Fibroblast of pulmonary artery (primary cell): ENCODE data around the gene ZMYND11.

Experiments used
- DNase-seq: peaks from one replicate; pipeline ENCODE4 v3.0.0-alpha.2; 2010; ENCODE audit warnings: low read depth
- H3K4me3 ChIP-seq: replicated peaks from 2 replicates; pipeline ENCODE4 v1.5.1; 2011; ENCODE audit warnings: low read depth, mild to moderate bottlenecking, control low read depth, low read length, moderate library complexity
- TF ChIP-seq, protein P1 (sequence below): IDR thresholded peaks from 2 replicates; pipeline ENCODE4 v1.5.1; 2011; ENCODE audit warnings: mild to moderate bottlenecking, control low read depth, low read length, inconsistent platforms; ENCODE audit errors: missing control alignments

The ZMYND11 gene

DNA sequence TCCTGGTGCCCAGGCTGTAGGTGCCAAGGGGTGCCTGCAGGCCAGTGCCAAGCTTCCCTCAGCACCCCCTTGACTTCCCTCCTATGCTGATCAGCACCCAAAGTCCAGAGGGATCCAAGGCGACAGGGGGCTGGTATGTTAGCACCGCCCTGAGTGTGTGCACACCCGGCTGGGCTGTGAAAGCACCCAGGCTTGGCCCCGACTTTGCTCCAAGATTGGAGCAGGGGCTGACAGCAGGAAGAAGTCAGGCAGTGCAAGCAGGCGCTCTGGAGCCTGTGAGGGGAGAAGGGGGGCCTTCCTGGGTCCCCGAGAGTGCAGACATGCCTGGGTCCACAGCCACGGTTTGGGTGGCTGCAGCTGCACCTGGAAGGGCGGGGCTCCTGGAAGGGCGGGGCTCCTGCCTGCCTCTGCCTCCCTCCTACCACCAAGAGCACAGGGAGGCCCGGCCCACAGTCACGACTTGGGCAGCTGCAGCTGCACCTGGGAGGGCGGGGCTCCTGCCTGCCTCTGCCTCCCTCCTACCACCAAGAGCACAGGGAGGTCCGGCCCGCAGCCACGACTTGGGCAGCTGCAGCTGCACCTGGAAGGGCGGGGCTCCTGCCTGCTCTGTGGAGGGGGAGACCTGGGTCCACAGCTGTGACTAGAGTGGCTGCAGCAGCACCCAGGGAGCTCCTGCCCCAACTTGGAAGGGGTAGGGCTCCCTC, 30.2 kb upstream of the ZMYND11 start:
- H3K4me3 ChIP-seq = no peak overlapping the region
- DNase-seq = no peak
- TF ChIP-seq, protein P1, sequence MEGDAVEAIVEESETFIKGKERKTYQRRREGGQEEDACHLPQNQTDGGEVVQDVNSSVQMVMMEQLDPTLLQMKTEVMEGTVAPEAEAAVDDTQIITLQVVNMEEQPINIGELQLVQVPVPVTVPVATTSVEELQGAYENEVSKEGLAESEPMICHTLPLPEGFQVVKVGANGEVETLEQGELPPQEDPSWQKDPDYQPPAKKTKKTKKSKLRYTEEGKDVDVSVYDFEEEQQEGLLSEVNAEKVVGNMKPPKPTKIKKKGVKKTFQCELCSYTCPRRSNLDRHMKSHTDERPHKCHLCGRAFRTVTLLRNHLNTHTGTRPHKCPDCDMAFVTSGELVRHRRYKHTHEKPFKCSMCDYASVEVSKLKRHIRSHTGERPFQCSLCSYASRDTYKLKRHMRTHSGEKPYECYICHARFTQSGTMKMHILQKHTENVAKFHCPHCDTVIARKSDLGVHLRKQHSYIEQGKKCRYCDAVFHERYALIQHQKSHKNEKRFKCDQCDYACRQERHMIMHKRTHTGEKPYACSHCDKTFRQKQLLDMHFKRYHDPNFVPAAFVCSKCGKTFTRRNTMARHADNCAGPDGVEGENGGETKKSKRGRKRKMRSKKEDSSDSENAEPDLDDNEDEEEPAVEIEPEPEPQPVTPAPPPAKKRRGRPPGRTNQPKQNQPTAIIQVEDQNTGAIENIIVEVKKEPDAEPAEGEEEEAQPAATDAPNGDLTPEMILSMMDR = no peak

- DNase-seq = no peak
- TF ChIP-seq, protein P1 = no peak
- H3K4me3 ChIP-seq = no peak overlapping the region
Observed at GRCh38 chr10:105806-106205, 29.4 kb upstream of the ZMYND11 start.

- no peak for DNase-seq
- TF ChIP-seq, protein P1 = no peak
- no peak overlapping the region for H3K4me3 ChIP-seq
Observed at GRCh38 chr10:106740-107139, 28.5 kb upstream of the ZMYND11 start.

DNA sequence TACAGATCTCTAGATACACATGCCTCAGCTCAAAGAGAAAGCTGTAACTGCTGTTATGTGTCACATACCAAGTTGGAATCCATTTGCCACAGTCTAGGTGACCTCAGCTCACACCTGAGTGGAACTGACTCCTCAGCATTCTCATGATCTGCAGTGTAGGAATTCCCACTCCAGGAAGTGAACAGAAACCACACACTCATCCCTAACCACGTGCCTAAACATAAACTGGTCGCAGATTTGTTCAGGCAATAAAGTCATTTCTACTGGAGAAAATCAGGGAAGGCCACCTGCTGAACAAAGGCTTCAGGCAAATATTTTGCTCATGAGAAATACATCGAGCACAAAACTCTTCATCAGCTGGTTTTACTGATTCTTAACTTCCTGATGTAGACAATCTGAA, 23.0 kb upstream of the ZMYND11 start:
- TF ChIP-seq, protein P1 = no peak
- no peak for DNase-seq
- H3K4me3 ChIP-seq = no peak overlapping the region

DNA sequence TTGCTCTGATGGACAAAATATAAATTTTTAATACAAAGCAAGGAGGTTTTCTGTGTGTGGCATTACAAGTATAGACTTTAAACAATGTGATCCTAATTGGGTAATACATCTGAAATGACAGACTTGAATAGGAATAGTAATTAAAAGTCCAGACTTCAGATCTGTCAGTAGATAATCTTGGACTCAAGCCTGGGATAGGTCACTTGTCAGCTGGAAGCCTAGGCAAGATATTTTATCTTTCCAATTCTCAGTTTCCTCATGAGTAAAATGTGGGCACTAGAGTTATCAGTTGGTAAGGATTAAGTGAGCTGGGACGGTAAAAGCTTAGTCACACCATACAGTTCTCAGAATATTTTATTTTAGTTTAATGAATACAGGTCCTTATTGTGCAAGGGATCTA, 10.4 kb upstream of the ZMYND11 start:
- DNase-seq = no peak
- TF ChIP-seq, protein P1 = no peak
- H3K4me3 ChIP-seq = no peak overlapping the region

DNA sequence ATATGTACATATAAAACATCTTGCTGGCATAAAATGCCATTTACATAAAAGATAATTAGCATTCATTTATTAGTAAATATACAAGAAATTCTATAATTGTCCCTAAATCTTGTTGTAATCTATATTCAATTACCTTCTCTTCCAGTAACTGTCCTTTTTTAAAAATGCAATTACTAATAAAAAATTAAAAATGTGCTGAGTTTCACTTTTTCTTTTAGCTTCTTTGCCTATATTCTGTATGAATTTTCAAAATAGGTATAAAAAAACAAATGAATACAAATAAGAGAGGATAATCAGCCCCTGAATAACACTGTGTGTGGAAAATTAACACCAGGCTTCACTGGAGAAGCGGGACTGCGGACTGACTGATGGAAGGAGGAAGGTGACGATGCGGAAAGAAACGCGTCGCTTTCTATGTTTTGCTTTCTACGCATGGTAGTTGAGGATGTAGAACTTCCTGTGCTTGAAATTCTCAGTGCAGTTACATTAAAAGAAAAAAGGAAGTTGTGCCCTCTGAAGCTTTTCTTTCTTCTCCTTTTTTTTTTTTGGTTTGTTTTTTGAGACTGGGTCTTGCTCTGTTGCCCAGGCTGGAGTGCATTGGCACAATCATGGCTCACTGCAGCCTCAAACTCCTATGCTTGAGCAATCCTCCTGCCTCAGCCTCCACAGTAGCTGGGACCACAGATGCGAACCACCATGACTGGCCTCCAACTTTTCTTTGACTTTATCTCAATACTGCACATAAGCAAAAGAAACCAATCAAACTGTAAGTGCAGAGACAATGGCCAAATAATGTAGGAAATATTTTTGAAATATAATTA, 7.4 kb upstream of the ZMYND11 start:
- no peak for DNase-seq
- H3K4me3 ChIP-seq = no peak overlapping the region
- TF ChIP-seq, protein P1 = no peak
